Astrocyte (in vitro differentiated cells and primary cell): ENCODE results near the gene STK26. TPM values are rescaled to one million over a fixed set of nuclear protein-coding genes. Genes with fewer than 3 reads are reported as not detected.
"Not testable (repeated sequence)": the region's sequence is repeated elsewhere in the genome, so short reads cannot be mapped to it uniquely, and the experiment has no call there.

Experiments used
- DNase-seq: peaks from one replicate; pipeline ENCODE4 v3.0.0-alpha.2; 2010; ENCODE audit warnings: low read depth
- FAIRE-seq: peaks from 2 replicates; lab custom pipeline; 2011; peaks lifted over from hg19 to GRCh38; lab: Jason Lieb, UNC
- H2AFZ ChIP-seq: 2 replicates; pipeline ENCODE4 v1.6.0; 2012; ENCODE audit warnings: low read depth, low read length, inconsistent platforms
- H3K27ac ChIP-seq: 2 replicates; pipeline ENCODE4 v1.5.1; 2011; ENCODE audit warnings: low read depth, low read length, inconsistent platforms
- H3K27me3 ChIP-seq: 2 replicates; pipeline ENCODE4 v1.6.0; 2011; ENCODE audit warnings: low read length, inconsistent platforms; ENCODE audit not compliant: insufficient read depth
- H3K36me3 ChIP-seq: 2 replicates; pipeline ENCODE4 v1.5.1; 2011; ENCODE audit warnings: low read length, inconsistent platforms; ENCODE audit not compliant: insufficient read depth
- H3K4me1 ChIP-seq: 2 replicates; pipeline ENCODE4 v1.5.1; 2011; ENCODE audit warnings: low read length, inconsistent platforms; ENCODE audit not compliant: insufficient read depth
- H3K4me2 ChIP-seq: 2 replicates; pipeline ENCODE4 v1.6.0; 2012; ENCODE audit warnings: low read length, inconsistent platforms
- H3K4me3 ChIP-seq: 2 replicates; pipeline ENCODE4 v1.5.1; 2011; ENCODE audit warnings: low read depth, mild to moderate bottlenecking, low read length, inconsistent platforms; ENCODE audit not compliant: insufficient read depth
- H3K79me2 ChIP-seq: 2 replicates; pipeline ENCODE4 v1.6.0; 2012; ENCODE audit warnings: mild to moderate bottlenecking, low read length, inconsistent platforms; ENCODE audit not compliant: insufficient read depth
- H3K9ac ChIP-seq: 2 replicates; pipeline ENCODE4 v1.6.0; 2012; ENCODE audit warnings: mild to moderate bottlenecking, low read length, inconsistent platforms
- H3K9me3 ChIP-seq: 2 replicates; pipeline ENCODE4 v1.5.1; 2012; ENCODE audit warnings: low read depth, mild to moderate bottlenecking, low read length, inconsistent platforms; ENCODE audit not compliant: insufficient read depth
- H4K20me1 ChIP-seq: 2 replicates; pipeline ENCODE4 v1.6.0; 2012; ENCODE audit warnings: low read length, inconsistent platforms; ENCODE audit not compliant: insufficient read depth
- H3K27ac Mint-ChIP-seq: one replicate; pipeline ENCODE4 v1.8.0; 2021; ENCODE audit warnings: mild to moderate bottlenecking, mixed read lengths; ENCODE audit not compliant: unreplicated experiment
- H3K27me3 Mint-ChIP-seq: one replicate; pipeline ENCODE4 v1.8.0; 2021; ENCODE audit warnings: low read depth, mixed read lengths; ENCODE audit not compliant: unreplicated experiment
- H3K36me3 Mint-ChIP-seq: one replicate; pipeline ENCODE4 v1.8.0; 2021; ENCODE audit warnings: low read depth, mixed read lengths; ENCODE audit not compliant: unreplicated experiment
- H3K4me1 Mint-ChIP-seq: one replicate; pipeline ENCODE4 v1.8.0; 2021; ENCODE audit warnings: low read depth, mixed read lengths; ENCODE audit not compliant: unreplicated experiment
- H3K4me3 Mint-ChIP-seq: one replicate; pipeline ENCODE4 v1.8.0; 2021; ENCODE audit warnings: mild to moderate bottlenecking, moderate library complexity, mixed read lengths; ENCODE audit not compliant: unreplicated experiment
- H3K9me3 Mint-ChIP-seq: one replicate; pipeline ENCODE4 v1.8.0; 2021; ENCODE audit warnings: mild to moderate bottlenecking, mixed read lengths; ENCODE audit not compliant: unreplicated experiment
- CTCF ChIP-seq: IDR thresholded peaks from 2 replicates; pipeline ENCODE4 v1.5.1; 2011; ENCODE audit warnings: low read depth, mild to moderate bottlenecking, inconsistent platforms, low read length, moderate library complexity; ENCODE audit not compliant: insufficient read depth
- EZH2 ChIP-seq: IDR thresholded peaks from 2 replicates; pipeline ENCODE4 v1.6.1; 2012; ENCODE audit warnings: mild to moderate bottlenecking, low read length, inconsistent platforms; ENCODE audit not compliant: insufficient read depth
- total RNA-seq: library from RNA; stranded (reverse); gene quantifications from 2 replicates; pipeline ENCODE4 v1.2.1, GENCODE V29; 2021

STK26 gene
- total RNA-seq, 1 donor from 2014 or later: 69.4 TPM

DNA sequence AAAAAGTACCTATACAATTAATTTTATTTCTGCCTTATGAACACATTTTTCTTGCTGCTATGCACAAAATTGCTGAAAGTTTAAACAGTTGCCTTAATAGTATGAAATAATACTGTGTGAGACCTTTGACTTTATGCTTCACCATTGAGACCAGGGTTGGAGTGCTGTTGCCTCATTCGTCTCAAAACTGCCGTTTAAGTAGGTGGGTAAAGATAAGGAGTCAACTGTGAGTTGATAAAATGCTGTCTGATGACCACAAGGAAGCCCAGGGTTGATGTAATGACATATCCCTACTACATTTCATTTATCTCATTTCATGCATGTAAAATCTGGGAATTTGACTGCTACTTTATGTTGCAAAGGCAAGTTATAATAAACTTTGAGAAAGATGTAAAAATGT is 23.4 kb downstream of the STK26 start:
- H4K20me1 ChIP-seq: no peaks in the 10 kb centered on the region
- no peaks in the 10 kb centered on the region for H3K79me2 ChIP-seq
- no peak for FAIRE-seq
- Mint-ChIP-seq H3K9me3 (no peaks in the 10 kb centered on the region), H3K4me1 (peaks cover 28% of the 10 kb centered on the region), H3K36me3 (no peaks in the 10 kb centered on the region), H3K27ac (peak overlapping the region; percentile 75), H3K27me3 (no peaks in the 10 kb centered on the region), H3K4me3 (no peak overlapping the region)
- no peak for TF ChIP-seq CTCF
- TF ChIP-seq EZH2: no peak
- no peak overlapping the region for H3K27ac ChIP-seq
- H3K4me2 ChIP-seq: no peak overlapping the region
- no peaks in the 10 kb centered on the region for H3K27me3 ChIP-seq
- no peak overlapping the region for H2AFZ ChIP-seq
- no peaks in the 10 kb centered on the region for H3K4me1 ChIP-seq
- no peaks in the 10 kb centered on the region for H3K9me3 ChIP-seq
- no peak for DNase-seq
- H3K36me3 ChIP-seq: no peaks in the 10 kb centered on the region
- no peak overlapping the region for H3K9ac ChIP-seq
- no peak overlapping the region for H3K4me3 ChIP-seq

DNA sequence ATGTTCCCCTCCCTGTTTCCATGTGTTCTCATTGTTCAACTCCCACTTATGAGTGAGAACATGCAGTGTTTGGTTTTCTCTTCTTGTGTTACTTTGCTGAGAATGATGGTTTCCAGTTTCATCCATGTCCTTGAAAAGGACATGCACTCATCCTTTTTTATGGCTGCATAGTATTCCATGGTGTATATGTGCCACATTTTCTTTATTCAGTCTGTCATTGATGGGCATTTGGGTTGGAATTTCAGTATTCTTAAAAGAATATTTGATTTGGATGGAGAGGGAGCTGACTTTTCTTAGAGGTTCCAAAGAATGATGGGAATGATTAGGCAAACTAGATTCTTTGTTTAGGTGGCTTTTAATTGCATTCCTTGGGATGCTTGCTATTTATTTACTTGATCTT is 28.7 kb downstream of the STK26 start:
- H3K36me3 ChIP-seq, H3K36me3 Mint-ChIP-seq, FAIRE-seq, H3K27me3 ChIP-seq, H3K4me3 ChIP-seq, H3K27ac ChIP-seq, H3K27me3 Mint-ChIP-seq, H3K9ac ChIP-seq, H3K4me1 Mint-ChIP-seq, H3K4me2 ChIP-seq, H3K79me2 ChIP-seq, H3K9me3 ChIP-seq, H2AFZ ChIP-seq, DNase-seq, H3K4me1 ChIP-seq, H4K20me1 ChIP-seq, H3K9me3 Mint-ChIP-seq, H3K27ac Mint-ChIP-seq, H3K4me3 Mint-ChIP-seq: not testable (repeated sequence)

DNA sequence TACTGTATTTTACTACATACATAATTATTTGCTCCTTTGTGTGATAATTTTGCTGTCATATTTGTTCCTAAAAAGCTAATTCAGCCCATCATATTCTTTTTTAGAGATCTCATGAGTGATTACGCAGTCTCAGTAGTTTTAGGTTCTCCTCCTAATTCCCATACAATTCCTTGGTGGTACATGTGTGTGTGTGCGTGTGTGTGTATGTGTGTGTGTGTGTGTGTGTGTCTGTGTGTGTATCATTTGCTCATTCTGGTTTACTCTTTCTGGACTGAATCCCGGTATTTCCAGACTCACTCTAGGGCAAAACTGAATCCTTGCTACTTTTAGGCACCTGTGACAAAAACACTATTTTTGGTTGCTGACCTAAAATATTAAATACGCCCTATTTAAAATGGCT is 34.9 kb downstream of the STK26 start:
- Histone ChIP-seq H3K9me3 (no peaks in the 10 kb centered on the region), H3K4me3 (no peak overlapping the region), H2AFZ (no peak overlapping the region), H3K36me3 (no peaks in the 10 kb centered on the region), H3K27me3 (no peaks in the 10 kb centered on the region), H3K79me2 (no peaks in the 10 kb centered on the region), H4K20me1 (no peaks in the 10 kb centered on the region), H3K4me2 (no peak overlapping the region), H3K27ac (no peak overlapping the region), H3K9ac (no peak overlapping the region), H3K4me1 (no peaks in the 10 kb centered on the region)
- DNase-seq (no peak), FAIRE-seq (peak; percentile 65)
- Mint-ChIP-seq H3K27me3 (no peaks in the 10 kb centered on the region), H3K27ac (no peak overlapping the region), H3K4me3 (no peak overlapping the region), H3K4me1 (peaks cover 5% of the 10 kb centered on the region), H3K9me3 (no peaks in the 10 kb centered on the region), H3K36me3 (peaks cover 3% of the 10 kb centered on the region)
- no peak for TF ChIP-seq EZH2
- no peak for TF ChIP-seq CTCF
